ENCODE results near the gene ITGBL1. TPM values are rescaled to one million over a fixed set of nuclear protein-coding genes. Genes with fewer than 3 reads are reported as not detected.

ITGBL1 gene
- total and polyA plus RNA-seq, 2 of the 4 experiments (the other 2 are of a cell fraction) = 22.2 to 24.2 TPM

- CTCF ChIA-PET = no interaction called here
- DNase-seq (peak; percentile 12), ATAC-seq (ENCODE audit: low read depth) (no peak)
- no CpG with 5 or more reads among the region's 3 CpGs for WGBS, 2 experiments (ENCODE audit: extremely low coverage in 2 of 2, insufficient read length in 1 of 2)
- Histone ChIP-seq H4K91ac (ENCODE audit: insufficient read depth, low read depth, low read length) (no peak overlapping the region), H3K4me3 (ENCODE audit: insufficient read depth, low read depth, low read length) (no peak overlapping the region), H3K18ac (ENCODE audit: low read depth, low read length) (no peak overlapping the region), H3K27ac (ENCODE audit: insufficient read depth, low read length) (no peak overlapping the region), H2BK5ac (ENCODE audit: low read depth, low read length, poor library complexity, severe bottlenecking) (no peak overlapping the region), H4K5ac (ENCODE audit: low read depth, low read length) (no peak overlapping the region), H3K36me3 (ENCODE audit: control insufficient read depth, insufficient read depth, low read length) (no peaks in the 10 kb centered on the region), H3K4me1 (ENCODE audit: control insufficient read depth, insufficient read depth, low read length) (no peaks in the 10 kb centered on the region), H4K8ac (ENCODE audit: low read depth in 2 of 2, low read length in 2 of 2) (no peak overlapping the region), H3K79me1 (ENCODE audit: low read depth in 1 of 2, low read length in 2 of 2) (no peaks in the 10 kb centered on the region), H4K20me1 (ENCODE audit: insufficient read depth, low read length) (no peaks in the 10 kb centered on the region), H3K56ac (ENCODE audit: extremely low read depth, insufficient read depth, low read length) (no peak overlapping the region), H2AFZ (replicated peaks; ENCODE audit: low read length, poor library complexity) (no peak overlapping the region), H3K9me1 (ENCODE audit: insufficient read depth, low read length) (no peaks in the 10 kb centered on the region), H3K23ac (ENCODE audit: low read depth, low read length) (no peak overlapping the region), H3K14ac (replicated peaks; ENCODE audit: low read depth, low read length) (no peak overlapping the region), H3K4ac (ENCODE audit: low read depth, low read length) (no peak overlapping the region), H3K9ac (ENCODE audit: low read depth, low read length) (no peak overlapping the region), H3K27me3 (ENCODE audit: control insufficient read depth, insufficient read depth, low read length) (no peaks in the 10 kb centered on the region), H2BK120ac (ENCODE audit: low read depth, low read length) (no peak overlapping the region), H2BK20ac (ENCODE audit: low read depth, low read length) (no peak overlapping the region), H2BK15ac (ENCODE audit: low read depth, low read length) (no peak overlapping the region), H2AK9ac (replicated peaks; ENCODE audit: low read depth, low read length, poor library complexity) (no peak overlapping the region), H3K4me2 (ENCODE audit: low read depth, low read length) (no peak overlapping the region), H3K9me3 (ENCODE audit: control insufficient read depth, insufficient read depth, low read length) (no peaks in the 10 kb centered on the region), H2AK5ac (ENCODE audit: low read depth, low read length) (no peak overlapping the region)
- no TSS peak for BruUV-seq (replicated peaks)
- TF ChIP-seq, protein P1, sequence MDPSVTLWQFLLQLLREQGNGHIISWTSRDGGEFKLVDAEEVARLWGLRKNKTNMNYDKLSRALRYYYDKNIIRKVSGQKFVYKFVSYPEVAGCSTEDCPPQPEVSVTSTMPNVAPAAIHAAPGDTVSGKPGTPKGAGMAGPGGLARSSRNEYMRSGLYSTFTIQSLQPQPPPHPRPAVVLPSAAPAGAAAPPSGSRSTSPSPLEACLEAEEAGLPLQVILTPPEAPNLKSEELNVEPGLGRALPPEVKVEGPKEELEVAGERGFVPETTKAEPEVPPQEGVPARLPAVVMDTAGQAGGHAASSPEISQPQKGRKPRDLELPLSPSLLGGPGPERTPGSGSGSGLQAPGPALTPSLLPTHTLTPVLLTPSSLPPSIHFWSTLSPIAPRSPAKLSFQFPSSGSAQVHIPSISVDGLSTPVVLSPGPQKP (IDR thresholded peaks at IDR 0.05; ENCODE audit: borderline replicate concordance, low read depth, low read length) = no peak
- TF ChIP-seq CTCF (conservative IDR thresholded peaks at IDR 0.05; ENCODE audit: low read depth, low read length) = no peak
- TF ChIP-seq NFE2L2 (IDR thresholded peaks at IDR 0.05; ENCODE audit: low read depth, low read length) = no peak
- TF ChIP-seq MAFK (IDR thresholded peaks at IDR 0.05; ENCODE audit: low read depth, low read length) = no peak
- TF ChIP-seq MXI1 (IDR thresholded peaks at IDR 0.05; ENCODE audit: borderline replicate concordance, low read depth, low read length) = no peak
- TF ChIP-seq MAZ (IDR thresholded peaks at IDR 0.05; ENCODE audit: borderline replicate concordance, low read depth, low read length) = no peak
- no peak for TF ChIP-seq RAD21 (IDR thresholded peaks at IDR 0.05; ENCODE audit: low read length)
- TF ChIP-seq POLR2A (IDR thresholded peaks at IDR 0.05; ENCODE audit: low read depth, low read length) = no peak
- no peak for TF ChIP-seq SMC3 (IDR thresholded peaks at IDR 0.05; ENCODE audit: low read depth, low read length)
- no peak for TF ChIP-seq BHLHE40 (IDR thresholded peaks at IDR 0.05; ENCODE audit: low read depth, low read length)
- TF ChIP-seq, protein P2, sequence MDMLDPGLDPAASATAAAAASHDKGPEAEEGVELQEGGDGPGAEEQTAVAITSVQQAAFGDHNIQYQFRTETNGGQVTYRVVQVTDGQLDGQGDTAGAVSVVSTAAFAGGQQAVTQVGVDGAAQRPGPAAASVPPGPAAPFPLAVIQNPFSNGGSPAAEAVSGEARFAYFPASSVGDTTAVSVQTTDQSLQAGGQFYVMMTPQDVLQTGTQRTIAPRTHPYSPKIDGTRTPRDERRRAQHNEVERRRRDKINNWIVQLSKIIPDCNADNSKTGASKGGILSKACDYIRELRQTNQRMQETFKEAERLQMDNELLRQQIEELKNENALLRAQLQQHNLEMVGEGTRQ (IDR thresholded peaks at IDR 0.05; ENCODE audit: low read depth, low read length) = no peak
- TF ChIP-seq CHD1 (IDR thresholded peaks at IDR 0.05; ENCODE audit: low read depth, low read length) = no peak
- no peak for TF ChIP-seq CEBPB (IDR thresholded peaks at IDR 0.05; ENCODE audit: low read depth, low read length)
- intact Hi-C loops (cut with micrococcal nuclease) = no loop called here
- dilution Hi-C loops (cut with HindIII; ENCODE audit: low sequenced_read_pairs, unreplicated experiment) = no loop called here
- POLR2A ChIA-PET (ENCODE audit: unreplicated experiment) = no interaction called here
- in situ Hi-C loops (cut with MboI; ENCODE audit: low sequenced_read_pairs) = no loop called here
These were observed 37.3 kb downstream of the ITGBL1 start for GRCh38 chr13:101489643-101490405.

Measured in IMR-90 (cell line).